ENCODE results near the gene STAM. TPM values are rescaled to one million over a fixed set of nuclear protein-coding genes. Genes with fewer than 3 reads are reported as not detected.
A peak's percentile ranks its signal among the peaks of the same experiment; 100 is the strongest.

The STAM gene
- total and polyA plus RNA-seq, 9 of the 15 experiments (the other 6 are each of a cell fraction or from before 2014, with no cell fraction given), result 13.8 to 33.5 (median 26.4) TPM

GRCh38 chr10:17663450-17663849 lies 19.5 kb downstream of the STAM start (continued):
- TF ChIP-seq ZNF512 (tag; IDR thresholded peaks at IDR 0.05), result peak; percentile 34; the same call in 1 of the 2 replicates

- no peaks in the 10 kb centered on the region for H3K9me1 ChIP-seq (ENCODE audit: control insufficient read depth, insufficient read depth, low read length)
- ATAC-seq (no peak), FAIRE-seq (no peak), DNase-seq (ENCODE audit: extremely low read depth in 1 of 4, low spot score in 3 of 4) (no peak)
- no peak overlapping the region for H3K9ac ChIP-seq (ENCODE audit: insufficient read depth in 1 of 2, low read depth in 2 of 2, low read length in 2 of 2)
- no peak overlapping the region for H3K4me3 ChIP-seq
- peaks cover 88% of the 10 kb centered on the region for H3K79me2 ChIP-seq (ENCODE audit: control insufficient read depth, insufficient read depth, low read length)
- intact Hi-C loops (cut with micrococcal nuclease) (no loop called here), in situ Hi-C loops (cut with MboI) (no loop called here)
- H3K9me3 ChIP-seq (replicated peaks; ENCODE audit: control insufficient read depth, insufficient read depth, low read depth, low read length), result no peaks in the 10 kb centered on the region
- H4K20me1 ChIP-seq (replicated peaks; ENCODE audit: control insufficient read depth, insufficient read depth, low read length), result no peaks in the 10 kb centered on the region
- peaks cover under 1 to 39% of the 10 kb centered on the region in 2 experiments; a peak in 3 of 5 replicates for H3K4me1 ChIP-seq (replicated peaks in 1 of 2; ENCODE audit: control insufficient read depth in 2 of 2, insufficient read depth in 2 of 2, low read length in 2 of 2)
- CTCF ChIA-PET (ENCODE audit: low intra/inter-chr PET ratio), result no interaction called here
- H3K27ac ChIP-seq (ENCODE audit: extremely low read depth, low read depth, low read length), result no peak overlapping the region
- no TSS peak for BruUV-seq (replicated peaks)
- no peak overlapping the region for H3K4me2 ChIP-seq (ENCODE audit: insufficient read depth, low read length)
- 60% methylated on average over 4 of the region's 4 CpGs for WGBS (ENCODE audit: insufficient coverage, low coverage, missing lambda C conversion rate)
- H3K36me3 ChIP-seq (ENCODE audit: control insufficient read depth, insufficient read depth, low read length), result peaks cover 16% of the 10 kb centered on the region
- no peak overlapping the region for H2AFZ ChIP-seq (ENCODE audit: low read depth, low read length)
- POLR2A ChIA-PET, result no interaction called here
- H3K27me3 ChIP-seq (ENCODE audit: control insufficient read depth in 2 of 2, insufficient read depth in 2 of 2, low read length in 2 of 2), result no peaks in the 10 kb centered on the region
- TF ChIP-seq FOSL1 (tag; conservative IDR thresholded peaks at IDR 0.05), result peak; percentile 74
- TF ChIP-seq NFXL1 (CRISPR knock-in tag; IDR thresholded peaks at IDR 0.05), result no peak
- TF ChIP-seq NR2C1 (IDR thresholded peaks at IDR 0.05), result no peak
- no peak for TF ChIP-seq NR2C1 (tag; IDR thresholded peaks at IDR 0.05)
- TF ChIP-seq SP1 (CRISPR knock-in tag; IDR thresholded peaks at IDR 0.05), result no peak
- TF ChIP-seq PHTF2 (CRISPR knock-in tag; IDR thresholded peaks at IDR 0.05), result no peak
- TF ChIP-seq KHSRP (IDR thresholded peaks at IDR 0.05), result no peak
- no peak for TF ChIP-seq RB1 (IDR thresholded peaks at IDR 0.05; ENCODE audit: low read depth)
- no peak for TF ChIP-seq SNRNP70 (optimal IDR thresholded peaks at IDR 0.05; ENCODE audit: low read depth, low read length)
- TF ChIP-seq POU5F1 (IDR thresholded peaks at IDR 0.05; ENCODE audit: borderline replicate concordance, low read depth, low read length, partially characterized antibody), result no peak
- TF ChIP-seq ZNF707 (CRISPR knock-in tag; conservative IDR thresholded peaks at IDR 0.05), result no peak
- TF ChIP-seq TEAD4 (IDR thresholded peaks at IDR 0.05; ENCODE audit: low read length), result 0 out of 2 replicates have a peak, but pooled peaks have one; percentile 36
- TF ChIP-seq TEAD4 (CRISPR knock-in tag; IDR thresholded peaks at IDR 0.05; ENCODE audit: borderline replicate concordance), result no peak
- no peak for TF ChIP-seq HES1 (IDR thresholded peaks at IDR 0.05; ENCODE audit: low read depth)
- TF ChIP-seq CEBPB (tag; IDR thresholded peaks at IDR 0.05), result peak; percentile 56; the same call in 1 of the 2 replicates
- TF ChIP-seq JUND (IDR thresholded peaks at IDR 0.05; ENCODE audit: borderline replicate concordance, low read depth, low read length), result peak; percentile 15; the same call in 1 of the 2 replicates
- no peak for TF ChIP-seq JUND (tag; IDR thresholded peaks at IDR 0.05; ENCODE audit: borderline replicate concordance, low read depth, low read length)
- TF ChIP-seq ATF3 (IDR thresholded peaks at IDR 0.05), result peak; percentile 46
- no peak for TF ChIP-seq ATF3 (CRISPR knock-in tag; conservative IDR thresholded peaks at IDR 0.05)
- no peak for TF ChIP-seq OTX1 (CRISPR knock-in tag; IDR thresholded peaks at IDR 0.05)
- TF ChIP-seq CCAR2 (IDR thresholded peaks at IDR 0.05; ENCODE audit: low read depth, low read length), result no peak
Measured at GRCh38 chr10:17665747-17666146, 21.8 kb downstream of the STAM start.
